ENCODE data around the gene HBG2.

The HBG2 gene

DNA sequence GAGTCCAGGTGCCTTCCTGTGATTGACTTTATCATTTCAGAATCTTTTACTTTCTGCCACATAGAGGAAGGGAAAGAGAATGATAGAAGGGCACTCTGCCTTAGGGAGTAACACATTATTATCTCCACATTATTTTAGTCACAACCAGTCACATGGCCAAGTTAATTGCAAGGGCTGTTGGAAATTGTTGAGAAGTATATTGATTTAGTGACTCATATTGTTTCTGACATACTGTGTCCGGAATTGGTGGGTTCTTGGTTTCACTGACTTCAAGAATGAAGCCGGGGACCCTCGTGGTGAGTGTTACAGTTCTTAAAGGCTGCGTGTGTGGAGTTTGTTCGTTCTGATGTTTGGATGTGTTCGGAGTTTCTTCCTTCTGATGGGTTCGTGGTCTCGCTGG is 38.4 kb upstream of the HBG2 start:
- H3K4me3 ChIP-seq (ENCODE audit: control insufficient read depth, low read depth, low read length), result no peak overlapping the region
- TF ChIP-seq, protein P1, sequence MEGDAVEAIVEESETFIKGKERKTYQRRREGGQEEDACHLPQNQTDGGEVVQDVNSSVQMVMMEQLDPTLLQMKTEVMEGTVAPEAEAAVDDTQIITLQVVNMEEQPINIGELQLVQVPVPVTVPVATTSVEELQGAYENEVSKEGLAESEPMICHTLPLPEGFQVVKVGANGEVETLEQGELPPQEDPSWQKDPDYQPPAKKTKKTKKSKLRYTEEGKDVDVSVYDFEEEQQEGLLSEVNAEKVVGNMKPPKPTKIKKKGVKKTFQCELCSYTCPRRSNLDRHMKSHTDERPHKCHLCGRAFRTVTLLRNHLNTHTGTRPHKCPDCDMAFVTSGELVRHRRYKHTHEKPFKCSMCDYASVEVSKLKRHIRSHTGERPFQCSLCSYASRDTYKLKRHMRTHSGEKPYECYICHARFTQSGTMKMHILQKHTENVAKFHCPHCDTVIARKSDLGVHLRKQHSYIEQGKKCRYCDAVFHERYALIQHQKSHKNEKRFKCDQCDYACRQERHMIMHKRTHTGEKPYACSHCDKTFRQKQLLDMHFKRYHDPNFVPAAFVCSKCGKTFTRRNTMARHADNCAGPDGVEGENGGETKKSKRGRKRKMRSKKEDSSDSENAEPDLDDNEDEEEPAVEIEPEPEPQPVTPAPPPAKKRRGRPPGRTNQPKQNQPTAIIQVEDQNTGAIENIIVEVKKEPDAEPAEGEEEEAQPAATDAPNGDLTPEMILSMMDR (conservative IDR thresholded peaks at IDR 0.05; ENCODE audit: control insufficient read depth, insufficient read depth, low read depth, low read length), result no peak
- no peak for DNase-seq (ENCODE audit: low read depth)

DNA sequence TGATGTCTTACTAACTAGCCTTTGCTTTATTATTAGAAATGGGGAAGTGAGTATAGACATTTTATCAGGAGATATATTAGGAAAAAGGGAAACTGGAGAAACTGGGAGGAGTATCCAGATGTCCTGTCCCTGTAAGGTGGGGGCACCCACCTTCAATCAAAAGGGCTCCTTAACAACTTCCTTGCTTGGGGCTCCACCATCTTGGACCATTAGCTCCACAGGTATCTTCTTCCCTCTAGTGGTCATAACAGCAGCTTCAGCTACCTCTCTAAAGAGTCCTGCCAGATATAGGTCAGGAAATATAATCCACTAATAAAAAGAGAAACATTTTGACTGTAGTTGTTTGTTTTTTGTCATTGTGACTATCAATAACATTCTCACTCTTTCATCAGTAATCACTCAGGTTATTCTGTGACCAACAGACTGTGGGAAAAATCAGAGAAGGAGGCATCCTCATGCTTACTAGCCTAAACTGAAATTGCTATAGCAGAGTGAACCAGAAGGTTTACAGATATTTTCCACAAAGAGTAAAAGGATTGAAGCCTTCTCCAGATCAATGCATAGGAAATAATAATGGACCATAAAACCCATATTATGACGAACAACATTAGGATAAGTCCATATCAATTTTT is 36.7 kb upstream of the HBG2 start:
- TF ChIP-seq, protein P1 (conservative IDR thresholded peaks at IDR 0.05; ENCODE audit: control insufficient read depth, insufficient read depth, low read depth, low read length), result peak; percentile 88
- DNase-seq (ENCODE audit: low read depth), result peak; percentile 69
- no peak overlapping the region for H3K4me3 ChIP-seq (ENCODE audit: control insufficient read depth, low read depth, low read length)

DNA sequence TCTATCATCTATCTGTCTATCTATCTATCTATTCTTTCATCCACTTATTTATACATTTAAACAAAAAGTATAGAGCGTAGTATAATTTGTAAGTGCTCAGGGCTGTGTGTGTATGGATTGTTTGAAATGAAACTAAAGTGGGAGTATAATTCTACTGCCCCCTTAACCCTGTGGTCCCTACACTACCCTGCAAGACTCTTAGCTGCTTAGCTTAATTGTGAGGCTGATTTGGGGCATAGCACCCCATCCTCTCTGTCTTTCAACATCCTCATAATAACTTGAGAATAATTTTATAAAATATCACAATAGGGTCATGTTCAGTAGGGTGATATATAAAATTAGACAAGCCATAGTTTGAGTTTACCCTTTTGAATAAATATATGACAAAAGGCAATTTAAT is 35.5 kb upstream of the HBG2 start:
- H3K4me3 ChIP-seq (ENCODE audit: control insufficient read depth, low read depth, low read length), result no peak overlapping the region
- TF ChIP-seq, protein P1 (conservative IDR thresholded peaks at IDR 0.05; ENCODE audit: control insufficient read depth, insufficient read depth, low read depth, low read length), result no peak
- DNase-seq (ENCODE audit: low read depth), result no peak

DNA sequence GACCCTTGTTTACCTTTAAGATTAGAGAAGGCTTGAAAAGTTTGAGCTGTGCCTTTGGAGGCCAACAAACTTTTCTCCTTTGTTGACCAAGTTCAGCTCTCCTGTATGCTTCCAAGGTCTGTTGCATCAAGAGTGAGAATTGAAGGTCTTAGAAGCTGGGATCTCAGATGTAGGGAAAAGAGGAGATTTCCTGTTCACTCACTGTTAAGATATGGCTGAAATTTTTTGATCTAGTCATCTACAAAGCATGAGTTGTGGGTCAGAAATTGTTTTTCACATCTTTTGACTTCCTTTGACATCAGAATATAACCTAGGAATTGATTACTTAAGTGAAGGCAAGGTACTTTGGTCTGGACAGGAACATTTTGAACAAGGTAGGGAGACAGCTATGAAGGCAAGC is 35.1 kb upstream of the HBG2 start:
- TF ChIP-seq, protein P1 (conservative IDR thresholded peaks at IDR 0.05; ENCODE audit: control insufficient read depth, insufficient read depth, low read depth, low read length), result no peak
- H3K4me3 ChIP-seq (ENCODE audit: control insufficient read depth, low read depth, low read length), result no peak overlapping the region
- peak; percentile 24 for DNase-seq (ENCODE audit: low read depth)

DNA sequence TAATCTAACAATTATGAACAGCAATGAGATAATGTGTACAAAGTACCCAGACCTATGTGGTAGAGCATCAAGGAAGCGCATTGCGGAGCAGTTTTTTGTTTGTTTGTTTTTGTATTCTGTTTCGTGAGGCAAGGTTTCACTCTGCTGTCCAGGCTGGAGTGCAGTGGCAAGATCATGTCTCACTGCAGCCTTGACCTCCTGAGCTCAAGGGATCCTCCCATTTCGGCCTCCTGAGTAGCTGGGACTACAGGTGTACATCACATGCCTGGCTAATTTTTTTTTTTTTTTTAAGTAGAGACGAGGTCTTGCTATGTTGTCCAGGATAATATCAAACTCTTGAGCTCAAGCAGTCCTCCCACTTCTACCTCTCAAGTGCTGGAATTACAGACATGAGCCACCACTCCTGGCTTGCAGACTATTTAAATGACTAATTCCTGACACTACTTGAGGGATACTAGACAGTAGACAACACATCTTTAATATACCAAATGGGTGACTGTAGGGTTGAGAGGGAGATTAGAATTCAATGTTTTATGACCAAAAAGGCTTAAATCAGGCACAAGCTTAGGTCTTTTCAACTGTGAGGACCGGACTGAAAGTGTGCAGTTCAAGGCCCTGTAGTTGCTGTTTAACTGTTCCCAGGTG is 34.4 kb upstream of the HBG2 start:
- TF ChIP-seq, protein P1 (conservative IDR thresholded peaks at IDR 0.05; ENCODE audit: control insufficient read depth, insufficient read depth, low read depth, low read length), result no peak
- H3K4me3 ChIP-seq (ENCODE audit: control insufficient read depth, low read depth, low read length), result no peak overlapping the region
- peak; percentile 19 for DNase-seq (ENCODE audit: low read depth)

DNA sequence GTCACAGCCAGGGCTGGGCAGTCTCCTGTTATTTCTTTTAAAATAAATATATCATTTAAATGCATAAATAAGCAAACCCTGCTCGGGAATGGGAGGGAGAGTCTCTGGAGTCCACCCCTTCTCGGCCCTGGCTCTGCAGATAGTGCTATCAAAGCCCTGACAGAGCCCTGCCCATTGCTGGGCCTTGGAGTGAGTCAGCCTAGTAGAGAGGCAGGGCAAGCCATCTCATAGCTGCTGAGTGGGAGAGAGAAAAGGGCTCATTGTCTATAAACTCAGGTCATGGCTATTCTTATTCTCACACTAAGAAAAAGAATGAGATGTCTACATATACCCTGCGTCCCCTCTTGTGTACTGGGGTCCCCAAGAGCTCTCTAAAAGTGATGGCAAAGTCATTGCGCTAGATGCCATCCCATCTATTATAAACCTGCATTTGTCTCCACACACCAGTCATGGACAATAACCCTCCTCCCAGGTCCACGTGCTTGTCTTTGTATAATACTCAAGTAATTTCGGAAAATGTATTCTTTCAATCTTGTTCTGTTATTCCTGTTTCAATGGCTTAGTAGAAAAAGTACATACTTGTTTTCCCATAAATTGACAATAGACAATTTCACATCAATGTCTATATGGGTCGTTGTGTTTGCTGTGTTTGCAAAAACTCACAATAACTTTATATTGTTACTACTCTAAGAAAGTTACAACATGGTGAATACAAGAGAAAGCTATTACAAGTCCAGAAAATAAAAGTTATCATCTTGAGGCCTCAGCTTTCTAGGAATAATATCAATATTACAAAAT is 33.7 kb upstream of the HBG2 start:
- TF ChIP-seq, protein P1 (conservative IDR thresholded peaks at IDR 0.05; ENCODE audit: control insufficient read depth, insufficient read depth, low read depth, low read length), result no peak
- DNase-seq (ENCODE audit: low read depth), result peak; percentile 12
- no peak overlapping the region for H3K4me3 ChIP-seq (ENCODE audit: control insufficient read depth, low read depth, low read length)
